A673 (cell line): Measurements from ENCODE around the gene GCDH.

Source experiments
- CTCF ChIP-seq: fragments of 300-800, 200-600 bp; sonication (generic); conservative IDR thresholded peaks from 2 replicates; pipeline ENCODE4 v1.5.1; 2017; ENCODE audit warnings: low read depth, mild to moderate bottlenecking, antibody characterized with exemption, low read length, moderate library complexity, mixed read lengths
- EZH2 ChIP-seq: fragments of 200-600 bp; sonication (generic); IDR thresholded peaks from 2 replicates; pipeline ENCODE4 v1.6.1; 2017; ENCODE audit warnings: borderline replicate concordance, low read depth, mild to moderate bottlenecking, mixed read lengths, antibody characterized with exemption, low read length; ENCODE audit not compliant: poor library complexity, severe bottlenecking

GRCh38 chr19:12932392-12933286 is 41.7 kb downstream of the GCDH start:
- TF ChIP-seq EZH2: no peak
- TF ChIP-seq CTCF: no peak
